HepG2 (cell line): Measurements from ENCODE around the gene MLN.

Experiments used
- ARNTL ChIP-seq: sonication (generic); formaldehyde crosslinking; IDR thresholded peaks from 2 replicates; pipeline ENCODE4 v1.4.0; 2020; ENCODE audit warnings: mild to moderate bottlenecking, missing genetic modification reagents
- KDM1A ChIP-seq: IDR thresholded peaks from 2 replicates; pipeline ENCODE4 v1.6.1; 2016; ENCODE audit warnings: missing compliant biosample characterization
- KDM5A ChIP-seq: fragments of 200-600 bp; sonication (generic); IDR thresholded peaks from 2 replicates; pipeline ENCODE4 v1.7.0; 2018; ENCODE audit warnings: antibody characterized with exemption, mild to moderate bottlenecking, low read length, borderline replicate concordance
- KLF9 ChIP-seq: IDR thresholded peaks from 2 replicates; pipeline ENCODE4 v1.6.1; 2016; ENCODE audit warnings: low read depth
- PTBP1 ChIP-seq: fragments of 200-400 bp; formaldehyde crosslinking; IDR thresholded peaks from 2 replicates; pipeline ENCODE4 v1.6.1; 2018; ENCODE audit warnings: low read length, low read depth; ENCODE audit not compliant: poor library complexity, severe bottlenecking
- SCMH1 ChIP-seq: sonication (generic); formaldehyde crosslinking; IDR thresholded peaks from 2 replicates; pipeline ENCODE4 v1.9.0; 2021; ENCODE audit warnings: missing genetic modification reagents, mild to moderate bottlenecking, borderline replicate concordance
- TAF1 ChIP-seq: sonication (generic); formaldehyde crosslinking; IDR thresholded peaks from 2 replicates; pipeline ENCODE4 v1.4.0; 2020; ENCODE audit warnings: missing genetic modification reagents
- ZNF138 ChIP-seq: sonication (generic); formaldehyde crosslinking; IDR thresholded peaks from 2 replicates; pipeline ENCODE4 v1.5.0; 2020; ENCODE audit warnings: mild to moderate bottlenecking, low read depth, missing genetic modification reagents
- TF ChIP-seq, protein P1 (sequence below): sonication (generic); formaldehyde crosslinking; IDR thresholded peaks from 2 replicates; pipeline ENCODE4 v1.5.0; 2020; ENCODE audit warnings: mild to moderate bottlenecking, missing genetic modification reagents, moderate library complexity

DNA sequence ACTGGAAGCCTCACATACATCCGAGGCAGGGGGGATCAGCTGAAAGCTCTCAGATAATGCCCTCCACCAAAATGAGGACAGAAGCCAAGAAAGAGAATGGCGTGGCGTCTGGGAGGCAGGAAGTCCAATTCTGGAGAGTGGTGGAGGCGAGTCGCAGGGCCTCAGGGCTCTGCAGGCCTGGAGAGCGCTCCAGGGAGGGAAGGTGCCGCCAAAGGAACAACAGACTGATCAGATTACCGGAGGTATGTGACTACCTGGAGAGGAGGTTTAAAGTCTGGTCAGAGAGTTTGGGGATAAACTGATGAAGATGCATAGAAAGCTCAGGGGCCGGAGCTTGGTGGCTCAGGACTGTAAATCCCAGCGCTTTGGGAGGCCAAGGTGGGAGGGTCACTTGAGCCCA is 45.9 kb downstream of the MLN start:
- no peak for TF ChIP-seq SCMH1 (CRISPR knock-in tag)
- TF ChIP-seq ZNF138 (CRISPR knock-in tag): no peak
- no peak for TF ChIP-seq KDM5A
- no peak for TF ChIP-seq TAF1
- TF ChIP-seq PTBP1: no peak
- no peak for TF ChIP-seq ARNTL (CRISPR knock-in tag)
- no peak for TF ChIP-seq KDM1A (CRISPR knock-in tag)
- TF ChIP-seq KLF9: no peak
- TF ChIP-seq, protein P1, sequence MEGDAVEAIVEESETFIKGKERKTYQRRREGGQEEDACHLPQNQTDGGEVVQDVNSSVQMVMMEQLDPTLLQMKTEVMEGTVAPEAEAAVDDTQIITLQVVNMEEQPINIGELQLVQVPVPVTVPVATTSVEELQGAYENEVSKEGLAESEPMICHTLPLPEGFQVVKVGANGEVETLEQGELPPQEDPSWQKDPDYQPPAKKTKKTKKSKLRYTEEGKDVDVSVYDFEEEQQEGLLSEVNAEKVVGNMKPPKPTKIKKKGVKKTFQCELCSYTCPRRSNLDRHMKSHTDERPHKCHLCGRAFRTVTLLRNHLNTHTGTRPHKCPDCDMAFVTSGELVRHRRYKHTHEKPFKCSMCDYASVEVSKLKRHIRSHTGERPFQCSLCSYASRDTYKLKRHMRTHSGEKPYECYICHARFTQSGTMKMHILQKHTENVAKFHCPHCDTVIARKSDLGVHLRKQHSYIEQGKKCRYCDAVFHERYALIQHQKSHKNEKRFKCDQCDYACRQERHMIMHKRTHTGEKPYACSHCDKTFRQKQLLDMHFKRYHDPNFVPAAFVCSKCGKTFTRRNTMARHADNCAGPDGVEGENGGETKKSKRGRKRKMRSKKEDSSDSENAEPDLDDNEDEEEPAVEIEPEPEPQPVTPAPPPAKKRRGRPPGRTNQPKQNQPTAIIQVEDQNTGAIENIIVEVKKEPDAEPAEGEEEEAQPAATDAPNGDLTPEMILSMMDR: no peak
